H9 (cell line): ENCODE results near the gene MICAL3. TPM values are rescaled to one million over a fixed set of nuclear protein-coding genes. Genes with fewer than 3 reads are reported as not detected.

ENCODE experiments used
- DNase-seq: peaks from one replicate; pipeline ENCODE4 v3.0.0-alpha.2; 2017
- H2AFZ ChIP-seq: one replicate; pipeline ENCODE4 v1.6.1; 2013; ENCODE audit warnings: mild to moderate bottlenecking, low read length, control low read depth, moderate library complexity
- H2AK5ac ChIP-seq: 2 replicates; pipeline ENCODE4 v1.6.1; 2013; ENCODE audit warnings: low read length, control low read depth, mixed read lengths; ENCODE audit not compliant: insufficient read length
- H2BK120ac ChIP-seq: one replicate; pipeline ENCODE4 v1.6.1; 2013; ENCODE audit warnings: low read depth, mild to moderate bottlenecking, low read length, control low read depth, inconsistent platforms; ENCODE audit not compliant: poor library complexity, severe bottlenecking
- H2BK12ac ChIP-seq: 2 replicates; pipeline ENCODE4 v1.6.1; 2013; ENCODE audit warnings: low read length, control low read depth, mixed read lengths, low read depth; ENCODE audit not compliant: insufficient read length
- H2BK15ac ChIP-seq: 2 replicates; pipeline ENCODE4 v1.6.1; 2013; ENCODE audit warnings: low read depth, low read length, control low read depth
- H2BK20ac ChIP-seq: one replicate; pipeline ENCODE4 v1.6.1; 2013; ENCODE audit warnings: low read depth, mild to moderate bottlenecking, low read length, control low read depth, inconsistent platforms; ENCODE audit not compliant: poor library complexity, severe bottlenecking
- H2BK5ac ChIP-seq: 2 replicates; pipeline ENCODE4 v1.6.1; 2013; ENCODE audit warnings: low read length, control low read depth, mixed read lengths; ENCODE audit not compliant: insufficient read length
- H3K14ac ChIP-seq: 2 replicates; pipeline ENCODE4 v1.6.1; 2013; ENCODE audit warnings: low read length, control low read depth; ENCODE audit not compliant: insufficient read depth
- H3K18ac ChIP-seq: 2 replicates; pipeline ENCODE4 v1.6.1; 2013; ENCODE audit warnings: low read depth, mild to moderate bottlenecking, mixed read lengths, low read length, control low read depth; ENCODE audit not compliant: insufficient read length
- H3K23ac ChIP-seq: 2 replicates; pipeline ENCODE4 v1.6.1; 2013; ENCODE audit warnings: low read length, control low read depth, mixed read lengths, low read depth; ENCODE audit not compliant: insufficient read length
- H3K23me2 ChIP-seq: 2 replicates; pipeline ENCODE4 v1.6.1; 2013; ENCODE audit warnings: low read depth, mild to moderate bottlenecking, mixed read lengths, low read length, control low read depth; ENCODE audit not compliant: insufficient read length, poor library complexity, severe bottlenecking
- H3K27ac ChIP-seq: 2 replicates; pipeline ENCODE4 v1.5.1; 2013; ENCODE audit warnings: low read length, control low read depth, mixed read lengths, low read depth; ENCODE audit not compliant: insufficient read length
- H3K27me3 ChIP-seq: 2 replicates; pipeline ENCODE4 v1.6.1; 2013; ENCODE audit warnings: low read length, control low read depth, inconsistent platforms; ENCODE audit not compliant: insufficient read depth
- H3K4ac ChIP-seq: 2 replicates; pipeline ENCODE4 v1.6.1; 2013; ENCODE audit warnings: low read depth, mild to moderate bottlenecking, control low read depth, inconsistent platforms, low read length, moderate library complexity
- H3K4me1 ChIP-seq: 2 replicates; pipeline ENCODE4 v1.6.1; 2013; ENCODE audit warnings: low read length, control low read depth, inconsistent platforms; ENCODE audit not compliant: insufficient read depth
- H3K4me2 ChIP-seq: 2 replicates; pipeline ENCODE4 v1.6.1; 2013; ENCODE audit warnings: low read length, control low read depth, mixed read lengths; ENCODE audit not compliant: insufficient read length, insufficient read depth
- H3K56ac ChIP-seq: 2 replicates; pipeline ENCODE4 v1.6.1; 2013; ENCODE audit warnings: low read depth, mild to moderate bottlenecking, mixed read lengths, low read length, control low read depth; ENCODE audit not compliant: insufficient read length
- H3K79me1 ChIP-seq: 2 replicates; pipeline ENCODE4 v1.6.1; 2013; ENCODE audit warnings: low read depth, mild to moderate bottlenecking, moderate library complexity, low read length, control low read depth, inconsistent platforms; ENCODE audit not compliant: insufficient read depth, poor library complexity, severe bottlenecking
- H3K79me2 ChIP-seq: 2 replicates; pipeline ENCODE4 v1.6.1; 2013; ENCODE audit warnings: low read length, control low read depth, inconsistent platforms; ENCODE audit not compliant: insufficient read depth
- H3K9ac ChIP-seq: 2 replicates; pipeline ENCODE4 v1.6.1; 2013; ENCODE audit warnings: low read length, control low read depth, mixed read lengths; ENCODE audit not compliant: insufficient read length; ENCODE audit errors: extremely low read depth
- H3K9me3 ChIP-seq: one replicate; pipeline ENCODE4 v1.6.1; 2013; ENCODE audit warnings: low read depth, low read length, inconsistent platforms; ENCODE audit not compliant: control insufficient read depth
- H3T11ph ChIP-seq: one replicate; pipeline ENCODE4 v1.6.1; 2013; ENCODE audit warnings: mild to moderate bottlenecking, low read length, control low read depth, inconsistent platforms
- H4K20me1 ChIP-seq: one replicate; pipeline ENCODE4 v1.6.1; 2013; ENCODE audit not compliant: control insufficient read depth, insufficient read length, insufficient read depth
- H4K5ac ChIP-seq: 2 replicates; pipeline ENCODE4 v1.6.1; 2013; ENCODE audit warnings: low read depth, mild to moderate bottlenecking, mixed read lengths, low read length, control low read depth; ENCODE audit not compliant: insufficient read length
- H4K8ac ChIP-seq: replicated peaks from 2 replicates; pipeline ENCODE4 v1.6.1; 2013; ENCODE audit warnings: low read length, control low read depth, mixed read lengths, low read depth; ENCODE audit not compliant: insufficient read length
- H4K91ac ChIP-seq: 2 replicates; pipeline ENCODE4 v1.6.1; 2013; ENCODE audit warnings: low read depth, mild to moderate bottlenecking, moderate library complexity, mixed read lengths, low read length, control low read depth; ENCODE audit not compliant: insufficient read length
- H3K27ac Mint-ChIP-seq, 3 experiments: 2 replicates in 2 of 3; 3 replicates in 1 of 3; pipeline ENCODE4 v1.8.0; 2020 to 2021; ENCODE audit warnings: mixed read lengths in 3 of 3, mild to moderate bottlenecking in 1 of 3, moderate library complexity in 1 of 3
- H3K27me3 Mint-ChIP-seq: 2 replicates; pipeline ENCODE4 v1.8.0; 2021; ENCODE audit warnings: low read depth, mild to moderate bottlenecking, moderate library complexity, mixed read lengths
- H3K36me3 Mint-ChIP-seq, 3 experiments: 2 replicates in 2 of 3; 3 replicates in 1 of 3; pipeline ENCODE4 v1.8.0; 2020 to 2021; ENCODE audit warnings: low read depth in 3 of 3, mixed read lengths in 3 of 3; ENCODE audit not compliant: insufficient read depth in 1 of 3
- H3K4me1 Mint-ChIP-seq, 2 experiments: 2 replicates each; pipeline ENCODE4 v1.8.0; 2020; ENCODE audit warnings: mixed read lengths in 2 of 2
- H3K4me3 Mint-ChIP-seq, 2 experiments: 2 replicates in 1 of 2; 3 replicates in 1 of 2; pipeline ENCODE4 v1.8.0; 2020 to 2021; ENCODE audit warnings: mild to moderate bottlenecking in 2 of 2, mixed read lengths in 2 of 2, moderate library complexity in 1 of 2
- H3K9me3 Mint-ChIP-seq, 2 experiments: 2 replicates in 1 of 2; 3 replicates in 1 of 2; pipeline ENCODE4 v1.8.0; 2020; ENCODE audit warnings: mild to moderate bottlenecking in 2 of 2, mixed read lengths in 2 of 2, moderate library complexity in 1 of 2
- CTCF ChIP-seq: fragments of 200-600 bp; sonication (generic); conservative IDR thresholded peaks from 3 replicates; pipeline ENCODE4 v1.8.0; 2021; ENCODE audit warnings: antibody characterized with exemption, mild to moderate bottlenecking
- WGBS: extraction: QIAGEN DNeasy Blood & Tissue Kit; methylation state at CpG from one replicate; pipeline ENCODE4 v1.1.7; 2013; ENCODE audit warnings: missing lambda C conversion rate, low lambda C conversion rate, mixed read lengths; ENCODE audit not compliant: insufficient read length; ENCODE audit errors: extremely low coverage; 5-methylcytosine and 5-hydroxymethylcytosine counted together
- total RNA-seq: library from RNA; stranded (reverse); gene quantifications from 2 replicates; pipeline ENCODE4 v1.2.1, GENCODE V29; 2021

MICAL3 gene
- total RNA-seq, 1 experiment from 2014 or later: 50.2 TPM

- Mint-ChIP-seq H3K9me3 (no peaks in the 10 kb centered on the region; a peak in 2 of 5 replicates), H3K27me3 (peaks cover 36% of the 10 kb centered on the region), H3K27ac (no peak overlapping the region), H3K4me3 (peak overlapping the region; percentile 58 to 80), H3K4me1 (peaks cover 25 to 31% of the 10 kb centered on the region in 2 experiments), H3K36me3 (peaks cover 0 to 4% (median 1%) of the 10 kb centered on the region in 3 experiments; a peak in 2 of 7 replicates)
- Histone ChIP-seq H3K14ac (no peak overlapping the region), H3K23ac (no peak overlapping the region), H4K5ac (no peak overlapping the region), H2BK12ac (no peak overlapping the region), H2AK5ac (no peak overlapping the region), H3K23me2 (peaks cover 11% of the 10 kb centered on the region), H3K4ac (no peak overlapping the region), H3K9ac (no peak overlapping the region), H3K56ac (no peak overlapping the region), H4K20me1 (no peaks in the 10 kb centered on the region), H3K4me2 (peak overlapping the region; percentile 65), H3T11ph (no peak overlapping the region), H3K27me3 (no peaks in the 10 kb centered on the region), H4K8ac (no peak overlapping the region), H2AFZ (no peak overlapping the region), H2BK5ac (no peak overlapping the region), H2BK15ac (no peak overlapping the region), H2BK120ac (no peak overlapping the region), H3K27ac (no peak overlapping the region), H3K9me3 (no peaks in the 10 kb centered on the region), H3K4me1 (peaks cover 5% of the 10 kb centered on the region; the same call in 1 of the 2 replicates), H3K79me1 (no peaks in the 10 kb centered on the region), H3K18ac (no peak overlapping the region), H4K91ac (no peak overlapping the region), H3K79me2 (peaks cover 2% of the 10 kb centered on the region; the same call in 1 of the 2 replicates), H2BK20ac (no peak overlapping the region)
- WGBS: no CpG with 5 or more reads among the region's 27 CpGs
- no peak for DNase-seq
- TF ChIP-seq CTCF: no peak
Measured at GRCh38 chr22:17774926-17775685, 249.3 kb downstream of the MICAL3 start.
